Loucy (cell line): ENCODE results near the gene ZDHHC19.

Source experiments
- H2AFZ ChIP-seq: fragments of 200-600 bp; sonication (generic); 2 replicates; pipeline ENCODE4 v1.6.0; 2016; ENCODE audit warnings: antibody characterized with exemption, mild to moderate bottlenecking, low read length, moderate library complexity
- H3F3A ChIP-seq: fragments of 200-600 bp; 2 replicates; pipeline ENCODE4 v1.6.0; 2016; ENCODE audit warnings: antibody characterized with exemption, low read depth, mild to moderate bottlenecking
- H3K27me3 ChIP-seq: fragments of 200-600 bp; sonication (generic); 2 replicates; pipeline ENCODE4 v1.6.1; 2014; ENCODE audit warnings: low read length, mild to moderate bottlenecking; ENCODE audit not compliant: insufficient read depth, poor library complexity, severe bottlenecking
- H3K36me3 ChIP-seq: fragments of 200-600 bp; sonication (generic); 2 replicates; pipeline ENCODE4 v1.6.1; 2016; ENCODE audit warnings: low read length; ENCODE audit not compliant: insufficient read depth
- H3K4me1 ChIP-seq: fragments of 200-600 bp; sonication (generic); 2 replicates; pipeline ENCODE4 v1.5.1; 2014; ENCODE audit warnings: low read length, mild to moderate bottlenecking; ENCODE audit not compliant: insufficient read depth, poor library complexity, severe bottlenecking
- H3K4me2 ChIP-seq: fragments of 200-600 bp; sonication (generic); 2 replicates; pipeline ENCODE4 v1.6.0; 2014; ENCODE audit warnings: antibody characterized with exemption, low read length, low read depth, mild to moderate bottlenecking; ENCODE audit not compliant: poor library complexity, severe bottlenecking
- H3K4me3 ChIP-seq: fragments of 200-600 bp; sonication (generic); 2 replicates; pipeline ENCODE4 v1.5.1; 2014; ENCODE audit warnings: low read length, mild to moderate bottlenecking, mixed read lengths; ENCODE audit not compliant: poor library complexity, severe bottlenecking
- H3K79me2 ChIP-seq: fragments of 200-600 bp; sonication (generic); 2 replicates; pipeline ENCODE4 v1.6.1; 2014; ENCODE audit warnings: low read length; ENCODE audit not compliant: insufficient read depth
- H3K9ac ChIP-seq: fragments of 200-600 bp; sonication (generic); 2 replicates; pipeline ENCODE4 v1.6.0; 2014; ENCODE audit warnings: mild to moderate bottlenecking, low read depth, low read length, moderate library complexity; ENCODE audit not compliant: poor library complexity, severe bottlenecking
- H3K9me2 ChIP-seq: fragments of 200-600 bp; sonication (generic); replicated peaks from 2 replicates; pipeline ENCODE4 v1.6.1; 2016; ENCODE audit warnings: low read depth, low read length, mixed read lengths
- H3K9me3 ChIP-seq: fragments of 200-600 bp; sonication (generic); 2 replicates; pipeline ENCODE4 v1.6.1; 2014; ENCODE audit warnings: mild to moderate bottlenecking, antibody characterized with exemption, low read length, low read depth; ENCODE audit not compliant: insufficient read depth
- H4K20me1 ChIP-seq: fragments of 200-600 bp; sonication (generic); 2 replicates; pipeline ENCODE4 v1.6.0; 2014; ENCODE audit warnings: antibody characterized with exemption, low read length, mild to moderate bottlenecking; ENCODE audit not compliant: insufficient read depth, poor library complexity, severe bottlenecking
- CTCF ChIP-seq: fragments of 200-600 bp; sonication (generic); conservative IDR thresholded peaks from 2 replicates; pipeline ENCODE4 v1.5.1; 2014; ENCODE audit warnings: mild to moderate bottlenecking, antibody characterized with exemption, low read length
- EZH2phosphoT487 ChIP-seq: fragments of 200-600 bp; IDR thresholded peaks from 2 replicates; pipeline ENCODE4 v1.6.1; 2018; ENCODE audit warnings: antibody characterized with exemption, mild to moderate bottlenecking, moderate library complexity, borderline replicate concordance

Gene ZDHHC19

DNA sequence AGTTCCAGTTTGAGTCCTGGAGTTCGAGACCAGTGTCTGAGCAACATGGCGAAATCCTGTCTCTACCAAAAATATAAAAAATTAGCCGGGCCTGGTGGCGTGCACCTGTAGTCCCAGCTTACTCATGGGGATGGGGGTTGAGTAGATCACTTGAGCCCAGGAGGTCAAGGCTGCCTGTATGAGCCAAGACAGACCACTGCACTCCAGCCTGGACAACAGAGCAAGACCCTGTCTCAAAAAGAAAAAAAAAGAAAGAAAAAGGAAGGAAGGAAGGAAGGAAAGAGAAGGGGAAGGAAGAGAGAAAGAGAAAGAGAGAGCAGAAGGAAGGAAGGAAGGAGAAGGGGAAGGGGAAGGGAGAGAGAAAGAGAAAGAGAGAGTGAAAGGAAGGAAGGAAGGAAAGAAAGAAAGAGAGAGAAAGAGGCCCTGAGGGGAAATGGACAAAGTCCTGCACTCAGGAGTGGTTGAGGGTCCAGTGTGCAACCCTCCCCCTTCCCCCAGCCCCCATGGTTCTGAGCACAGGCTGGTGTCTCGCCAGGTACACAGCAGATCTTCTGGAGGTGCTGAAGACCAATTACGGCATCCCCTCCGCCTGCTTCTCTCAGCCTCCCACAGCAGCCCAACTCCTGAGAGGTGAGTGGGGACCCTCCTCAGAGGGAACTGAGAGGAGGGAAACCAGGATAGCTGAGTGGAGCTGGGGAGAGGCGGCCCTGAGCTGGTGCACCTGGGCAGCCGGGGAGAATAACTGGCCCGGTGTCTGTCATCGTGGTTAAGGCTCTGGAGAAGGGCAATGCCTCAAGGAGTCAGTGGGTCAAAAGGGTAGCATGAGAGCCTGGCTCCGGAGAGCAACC, 6.3 kb upstream of the ZDHHC19 start:
- TF ChIP-seq EZH2phosphoT487 (no peak), CTCF (no peak)
- Histone ChIP-seq H3F3A (no peaks in the 10 kb centered on the region), H3K36me3 (no peaks in the 10 kb centered on the region), H3K27me3 (no peaks in the 10 kb centered on the region), H3K9ac (no peak overlapping the region), H4K20me1 (no peaks in the 10 kb centered on the region), H3K9me2 (no peaks in the 10 kb centered on the region), H2AFZ (no peak overlapping the region), H3K9me3 (no peaks in the 10 kb centered on the region), H3K4me1 (peaks cover 29% of the 10 kb centered on the region), H3K4me3 (no peak overlapping the region), H3K79me2 (no peaks in the 10 kb centered on the region), H3K4me2 (peak overlapping the region; percentile 77)

GRCh38 chr3:196216681-196217211, 5.5 kb upstream of the ZDHHC19 start:
- H3K4me1 ChIP-seq = peaks cover 29% of the 10 kb centered on the region
- H3K36me3 ChIP-seq = no peaks in the 10 kb centered on the region
- TF ChIP-seq EZH2phosphoT487 = no peak
- no peak for TF ChIP-seq CTCF
- no peak overlapping the region for H3K4me2 ChIP-seq
- no peaks in the 10 kb centered on the region for H3K79me2 ChIP-seq
- H4K20me1 ChIP-seq = no peaks in the 10 kb centered on the region
- H3F3A ChIP-seq = no peaks in the 10 kb centered on the region
- H3K27me3 ChIP-seq = no peaks in the 10 kb centered on the region
- H3K9me2 ChIP-seq = no peaks in the 10 kb centered on the region
- no peak overlapping the region for H3K4me3 ChIP-seq
- no peak overlapping the region for H3K9ac ChIP-seq
- H3K9me3 ChIP-seq = no peaks in the 10 kb centered on the region
- H2AFZ ChIP-seq = no peak overlapping the region

GRCh38 chr3:196216089-196216564, 4.9 kb upstream of the ZDHHC19 start, which contains the start of gene SLC51A:
SLC51A (plus strand) TSS chr3:196216534; CDS start chr3:196216713, 179 bp downstream.
- H3K9me2 ChIP-seq = no peaks in the 10 kb centered on the region
- H3K79me2 ChIP-seq = no peaks in the 10 kb centered on the region
- H3K9ac ChIP-seq = no peak within 1 kb of the TSS
- H3K4me3 ChIP-seq = no peak within 1 kb of the TSS
- no peaks in the 10 kb centered on the region for H3K9me3 ChIP-seq
- H3K27me3 ChIP-seq = no peaks in the 10 kb centered on the region
- H3K4me1 ChIP-seq = peaks cover 29% of the 10 kb centered on the region
- H4K20me1 ChIP-seq = no peaks in the 10 kb centered on the region
- TF ChIP-seq CTCF (no peak), EZH2phosphoT487 (no peak)
- no peak within 1 kb of the TSS for H2AFZ ChIP-seq
- no peak within 1 kb of the TSS for H3K4me2 ChIP-seq
- no peaks in the 10 kb centered on the region for H3K36me3 ChIP-seq
- H3F3A ChIP-seq = no peaks in the 10 kb centered on the region
